Stimulated activated CD8-positive, alpha-beta memory T cell treated with anti-CD3 and anti-CD28 coated beads, Interleukin-7, amount 100 ng/mL, for 48 hours (primary cell): Measurements from ENCODE around the gene STEAP2.
"Not testable (repeated sequence)": the region's sequence is repeated elsewhere in the genome, so short reads cannot be mapped to it uniquely, and the experiment has no call there.

Experiments
- DNase-seq, 2 donors: peaks; one replicate each; pipeline ENCODE4 v3.0.0-alpha.2; 2020; ENCODE audit warnings: low read depth in 1 of 2; ENCODE audit errors: extremely low read depth in 1 of 2

The STEAP2 gene

DNA sequence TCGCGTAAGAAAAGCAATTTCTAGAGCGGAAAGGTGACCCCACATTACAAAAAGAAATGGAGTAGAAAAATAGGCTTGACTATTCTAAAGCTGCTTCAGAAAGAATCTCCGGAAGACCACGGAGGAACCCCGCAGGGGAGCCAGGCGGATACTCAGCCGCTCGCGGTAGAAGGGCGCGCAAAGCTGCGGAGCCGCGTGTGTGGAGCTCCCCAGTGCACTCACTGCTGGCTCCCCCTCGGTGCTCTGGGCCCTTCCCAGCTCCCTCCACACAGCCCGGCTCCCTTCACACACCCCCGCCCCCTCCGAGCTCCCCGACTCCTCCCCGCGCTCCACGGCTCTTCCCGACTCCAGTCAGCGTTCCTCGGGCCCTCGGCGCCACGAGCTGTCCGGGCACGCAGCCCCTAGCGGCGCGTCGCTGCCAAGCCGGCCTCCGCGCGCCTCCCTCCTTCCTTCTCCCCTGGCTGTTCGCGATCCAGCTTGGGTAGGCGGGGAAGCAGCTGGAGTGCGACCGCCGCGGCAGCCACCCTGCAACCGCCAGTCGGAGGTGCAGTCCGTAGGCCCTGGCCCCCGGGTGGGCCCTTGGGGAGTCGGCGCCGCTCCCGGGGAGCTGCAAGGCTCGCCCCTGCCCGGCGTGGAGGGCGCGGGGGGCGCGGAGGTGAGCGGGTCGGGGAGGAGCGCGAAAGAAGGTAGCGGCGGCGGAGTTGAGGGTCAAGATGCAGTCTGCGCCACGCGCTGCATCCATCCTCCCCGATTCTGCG, at the start of gene STEAP2:
Gene STEAP2 (plus strand): TSS at position 350 of the 758 bp plus-strand sequence. CDS start 13,343 bp downstream, outside the sequence.
- DNase-seq = peak; percentile 5 to 8

DNA sequence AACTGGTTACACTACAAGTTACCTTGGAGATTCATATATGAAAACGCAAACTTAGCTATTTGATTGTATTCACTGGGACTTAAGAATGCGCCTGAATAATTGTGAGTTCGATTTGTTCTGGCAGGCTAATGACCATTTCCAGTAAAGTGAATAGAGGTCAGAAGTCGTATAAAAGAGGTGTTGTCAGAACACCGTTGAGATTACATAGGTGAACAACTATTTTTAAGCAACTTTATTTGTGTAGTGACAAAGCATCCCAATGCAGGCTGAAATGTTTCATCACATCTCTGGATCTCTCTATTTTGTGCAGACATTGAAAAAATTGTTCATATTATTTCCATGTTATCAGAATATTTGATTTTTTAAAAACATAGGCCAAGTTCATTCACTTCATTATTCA, 48.0 kb upstream of the STEAP2 start:
- no peak for DNase-seq

DNA sequence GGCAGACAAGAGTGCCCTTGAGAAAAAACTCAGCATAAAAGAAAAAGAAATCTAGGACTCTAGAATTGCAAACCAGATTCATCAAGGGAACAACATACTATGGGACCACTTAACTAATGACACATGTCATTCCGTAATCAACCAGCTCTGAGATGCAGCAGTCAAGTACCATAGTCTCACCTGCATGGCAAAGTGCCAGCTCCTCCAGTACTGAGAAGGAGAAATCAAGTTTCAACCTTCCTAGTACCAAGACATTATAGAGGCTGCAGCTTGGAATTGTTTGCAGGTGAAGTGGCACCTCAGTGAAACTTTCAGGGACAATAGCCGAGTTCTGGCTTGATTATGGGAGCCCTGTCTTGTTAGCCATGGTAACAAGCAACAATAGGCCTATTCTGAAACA, 45.8 kb upstream of the STEAP2 start:
- DNase-seq = no peak

DNA sequence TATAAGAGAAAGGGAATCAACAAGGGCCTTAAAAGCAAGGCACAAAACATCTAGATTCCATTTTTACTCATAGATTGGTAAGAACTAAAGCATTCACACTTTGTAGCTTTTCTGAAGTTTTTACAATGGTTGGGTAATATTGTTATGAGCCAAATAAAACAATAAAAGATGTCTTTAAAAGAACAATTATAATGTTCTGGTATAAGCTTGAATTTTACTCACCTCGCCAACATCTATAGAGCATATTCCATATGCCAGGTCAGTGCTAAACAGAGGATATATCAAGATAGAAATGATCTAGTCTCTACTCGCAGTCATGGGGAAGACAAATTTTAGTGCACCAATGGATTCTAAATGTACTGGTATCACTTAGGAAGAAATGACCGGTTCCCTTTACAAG, 45.4 kb upstream of the STEAP2 start:
- no peak for DNase-seq

- DNase-seq = no peak
These were observed 44.2 kb upstream of the STEAP2 start for GRCh38 chr7:90167361-90167760.

DNA sequence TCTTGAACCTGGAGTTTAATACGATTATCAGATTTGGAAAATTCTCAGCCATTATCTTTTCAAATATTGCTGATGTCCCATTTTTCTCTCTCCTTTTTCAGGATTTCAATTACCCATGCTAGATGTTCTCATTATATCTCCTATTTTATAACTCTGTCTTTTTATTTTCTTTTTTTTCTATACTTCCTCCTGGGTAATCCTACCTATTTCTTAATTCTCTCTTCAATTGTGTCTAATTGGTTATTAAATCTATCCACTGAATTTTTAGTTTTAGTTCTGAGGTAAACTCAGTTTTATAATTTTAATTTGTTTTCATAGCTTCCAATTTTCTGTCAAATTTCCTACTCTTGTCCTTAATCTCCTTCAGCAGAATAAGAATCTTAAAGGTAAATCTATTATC, 41.6 kb upstream of the STEAP2 start:
- DNase-seq = no peak

- DNase-seq = no peak
These were observed 39.4 kb upstream of the STEAP2 start for GRCh38 chr7:90172121-90172520.

DNA sequence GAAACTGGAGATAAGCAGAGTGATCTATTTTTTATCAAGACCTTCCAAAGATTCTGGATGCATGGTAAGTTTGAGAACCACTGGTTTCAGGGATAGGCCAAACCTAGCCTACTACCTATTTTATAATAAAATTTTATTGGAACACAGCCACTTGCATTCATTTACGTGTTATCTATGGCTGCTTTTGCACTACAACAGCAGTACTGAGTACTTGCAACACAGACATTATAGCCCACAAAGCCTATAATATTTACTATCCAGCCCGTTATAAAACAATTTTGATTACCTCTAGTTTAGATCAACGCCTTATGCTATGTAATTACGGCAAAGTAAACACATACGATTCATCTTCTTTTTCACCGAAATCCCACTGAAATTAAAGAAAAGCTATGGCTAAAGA, 38.9 kb upstream of the STEAP2 start:
- no peak for DNase-seq

GRCh38 chr7:90173127-90173844, 38.3 kb upstream of the STEAP2 start:
- no peak for DNase-seq

DNA sequence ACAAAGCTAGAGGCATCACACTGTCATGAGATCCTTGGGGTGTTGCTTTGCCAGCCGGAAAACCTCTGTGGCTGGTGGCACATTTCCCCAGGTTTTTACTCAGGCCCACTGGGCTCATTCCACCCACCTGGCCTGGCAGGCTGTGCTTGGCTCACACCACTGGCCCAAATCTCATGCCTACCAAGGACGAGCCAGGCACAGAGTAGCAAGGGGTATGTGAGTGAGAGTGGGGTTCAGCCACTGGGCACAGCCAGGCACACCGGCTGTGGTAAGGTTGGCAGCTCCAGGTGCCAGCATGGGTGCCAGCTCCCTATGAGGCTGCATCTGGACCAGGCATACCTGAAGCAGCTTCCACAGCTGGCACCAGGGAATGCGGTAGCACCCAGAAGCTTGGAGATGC, 35.9 kb upstream of the STEAP2 start:
- no peak for DNase-seq

- no peak for DNase-seq
These were observed 35.3 kb upstream of the STEAP2 start for GRCh38 chr7:90176195-90176594.

- DNase-seq = no peak
These were observed 33.4 kb upstream of the STEAP2 start for GRCh38 chr7:90178166-90178565.

GRCh38 chr7:90178679-90179278, 32.8 kb upstream of the STEAP2 start:
- peak in 1 of 2 donors; percentile 20 for DNase-seq

GRCh38 chr7:90180011-90180585, 31.4 kb upstream of the STEAP2 start:
- DNase-seq = no peak

DNA sequence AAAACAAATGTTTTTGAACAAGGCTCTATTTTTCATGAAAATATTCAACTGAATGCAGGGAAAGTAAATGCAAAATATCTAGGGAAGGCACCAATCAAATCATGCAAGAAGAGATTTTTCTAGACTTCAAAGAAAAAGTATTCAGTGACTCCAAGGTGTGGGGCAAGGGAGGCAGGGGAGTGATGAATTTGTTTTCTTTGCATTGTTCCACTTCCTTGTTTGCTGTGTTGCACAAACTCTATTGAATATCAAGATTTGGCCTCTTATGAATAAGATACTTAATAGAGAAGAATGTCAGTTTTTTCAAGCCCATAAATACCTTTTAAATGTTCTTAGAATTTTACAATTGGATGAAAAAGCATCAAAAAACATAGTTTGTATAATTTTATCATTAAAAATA, 30.9 kb upstream of the STEAP2 start:
- DNase-seq = no peak

DNA sequence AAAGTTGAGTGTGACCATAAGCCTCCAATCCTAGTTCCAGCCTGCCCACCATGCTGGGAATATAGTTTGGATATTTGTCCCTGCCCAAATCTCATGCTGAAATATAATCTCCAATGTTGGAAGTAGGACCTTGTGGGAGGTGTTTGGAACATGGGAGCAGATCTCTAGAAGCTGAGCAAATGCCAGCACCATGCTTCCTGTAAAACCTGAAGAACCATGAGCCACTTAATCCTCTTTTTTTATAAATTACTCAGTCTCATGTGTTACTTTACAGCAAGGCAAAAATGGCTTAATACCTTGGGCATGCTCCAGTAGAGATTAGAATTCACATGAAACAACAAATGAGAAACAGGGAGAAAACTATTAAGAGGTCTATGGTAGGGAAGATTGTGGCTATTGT, 30.1 kb upstream of the STEAP2 start:
- no peak for DNase-seq

DNA sequence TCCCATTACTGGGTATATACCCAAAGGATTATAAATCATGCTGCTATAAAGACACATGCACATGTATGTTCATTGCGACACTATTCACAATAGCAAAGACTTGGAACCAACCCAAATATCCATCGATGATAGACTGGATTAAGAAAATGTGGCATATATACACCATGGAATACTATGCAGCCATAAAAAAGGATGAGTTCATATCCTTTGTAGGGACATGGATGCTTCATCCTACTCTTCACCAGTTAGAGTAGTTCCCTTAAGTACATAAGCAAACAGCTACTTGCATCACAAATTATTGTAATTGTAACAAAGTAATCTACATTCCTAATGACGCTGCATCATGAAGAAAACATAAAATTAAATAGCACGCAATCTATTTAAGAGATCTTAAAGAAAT, 25.2 kb upstream of the STEAP2 start:
- DNase-seq = not testable (repeated sequence)

GRCh38 chr7:90187507-90188050, 24.0 kb upstream of the STEAP2 start:
- no peak for DNase-seq

DNA sequence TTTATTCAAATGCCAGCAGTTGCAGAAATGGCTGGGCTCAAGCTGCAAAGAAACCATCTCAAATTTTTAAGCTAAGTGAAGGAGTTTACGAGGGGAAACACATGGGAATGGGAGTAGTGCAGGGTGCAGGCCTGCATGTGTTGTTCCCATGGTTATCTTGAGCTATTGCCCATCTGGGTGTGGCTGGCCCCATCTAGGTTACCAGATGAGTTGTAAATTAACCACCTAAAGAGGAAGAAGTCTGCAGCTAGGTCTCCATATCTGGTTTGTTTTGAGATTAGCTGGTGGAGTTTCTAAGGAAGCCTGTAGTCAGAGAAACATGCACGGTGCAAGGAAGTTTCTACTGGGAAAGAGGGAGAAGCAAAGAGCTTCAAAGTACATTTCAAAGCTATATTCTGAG, 23.3 kb upstream of the STEAP2 start:
- DNase-seq = no peak

GRCh38 chr7:90190995-90191394, 20.5 kb upstream of the STEAP2 start:
- DNase-seq = no peak

DNA sequence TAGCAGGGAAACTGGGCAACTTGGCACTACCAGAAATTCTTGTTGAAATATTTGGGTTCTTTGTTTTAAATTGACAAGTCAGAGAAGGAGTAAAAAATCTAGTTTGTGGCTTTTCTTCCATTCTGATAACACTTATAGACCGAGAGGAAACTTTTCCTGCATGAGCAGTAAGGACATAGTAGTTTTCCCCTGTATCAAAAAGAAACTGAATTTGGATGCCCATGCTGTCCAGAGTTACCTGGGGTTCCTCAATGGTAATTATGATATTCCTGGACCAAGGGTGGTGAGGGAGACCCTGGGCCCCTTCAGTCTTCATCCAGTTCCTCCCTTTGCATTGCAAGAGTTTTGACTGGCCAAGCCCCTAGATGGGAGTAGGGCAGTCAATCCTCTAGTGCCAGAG, 19.9 kb upstream of the STEAP2 start:
- DNase-seq = no peak
